ENCODE results near the gene EMILIN1.

DNA sequence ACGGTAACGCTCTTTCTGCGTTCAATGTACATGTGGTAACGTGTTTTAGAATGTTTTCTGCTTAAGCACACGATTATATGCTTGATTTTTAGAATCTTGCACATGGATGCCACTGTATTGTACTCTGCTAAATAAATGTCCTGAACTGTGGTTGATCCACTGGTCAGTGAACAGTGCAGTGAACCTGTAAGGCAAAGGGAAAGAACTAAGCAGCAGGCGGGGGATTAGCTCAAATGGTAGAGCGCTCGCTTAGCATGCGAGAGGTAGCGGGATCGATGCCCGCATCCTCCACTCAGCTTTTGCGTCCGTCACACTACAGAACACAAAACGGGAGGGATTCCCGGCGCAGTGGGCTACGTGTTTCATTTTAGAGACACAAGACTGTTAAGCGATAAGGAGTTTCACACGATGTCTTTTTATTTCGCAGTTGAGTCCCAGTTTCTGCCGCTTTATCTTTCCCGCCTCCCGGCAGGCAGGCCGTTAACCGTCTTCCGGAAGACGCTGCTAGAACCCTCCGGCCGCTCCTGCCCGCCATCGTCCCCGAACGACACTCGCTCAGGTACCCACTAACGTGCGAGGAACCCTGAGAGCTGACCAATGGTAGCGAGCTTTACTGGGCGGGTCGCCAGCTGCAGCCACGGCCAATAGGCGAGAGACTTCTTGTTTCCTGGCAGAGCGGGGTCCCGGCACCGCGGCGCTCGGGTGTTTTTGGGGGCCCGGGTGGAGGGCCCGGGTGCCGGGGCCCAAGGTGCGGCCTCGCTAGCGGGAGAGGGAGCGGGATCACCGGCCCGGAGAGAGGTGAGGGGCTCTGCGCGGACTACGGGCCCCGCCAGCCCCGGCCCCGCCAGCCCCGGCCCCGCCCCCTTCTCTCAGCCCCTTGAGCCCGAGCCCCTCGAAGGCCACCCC, 27.2 kb upstream of the EMILIN1 start, which contains the start of gene AGBL5:
- TF ChIP-seq CTCF (conservative IDR thresholded peaks at IDR 0.05; ENCODE audit: low read depth, low read length), result no peak
- TF ChIP-seq POLR2A (IDR thresholded peaks at IDR 0.05; ENCODE audit: low read depth, low read length), result peak; percentile 10; the same call in 1 of the 2 replicates
- TF ChIP-seq RAD21 (IDR thresholded peaks at IDR 0.05; ENCODE audit: low read length), result no peak
- TF ChIP-seq SMC3 (IDR thresholded peaks at IDR 0.05; ENCODE audit: low read depth, low read length), result no peak
- no peak; the same call in none of the 2 replicates for TF ChIP-seq BHLHE40 (IDR thresholded peaks at IDR 0.05; ENCODE audit: low read depth, low read length)
- TF ChIP-seq MAZ (IDR thresholded peaks at IDR 0.05; ENCODE audit: borderline replicate concordance, low read depth, low read length), result no peak
- no peak for TF ChIP-seq CEBPB (IDR thresholded peaks at IDR 0.05; ENCODE audit: low read depth, low read length)
- TF ChIP-seq ELK1 (IDR thresholded peaks at IDR 0.05; ENCODE audit: borderline replicate concordance, low read depth, low read length), result no peak

Data from IMR-90 (cell line).